HG03103 (cell line): Measurements from ENCODE around the gene TMEM101.
"Not testable (repeated sequence)": the region's sequence is repeated elsewhere in the genome, so short reads cannot be mapped to it uniquely, and the experiment has no call there.

Source experiments
- ATAC-seq: cut with Tn5 transposase; IDR thresholded peaks from one replicate; pipeline ENCODE4 v1.9.1; 2021; ENCODE audit warnings: low read depth; ENCODE audit not compliant: unreplicated experiment

The TMEM101 gene

GRCh38 chr17:44024853-44025252 lies 10.1 kb upstream of the TMEM101 start:
- no peak for ATAC-seq

- ATAC-seq, result no peak
Observed at GRCh38 chr17:44024271-44024663, 9.5 kb upstream of the TMEM101 start.

- no peak for ATAC-seq
Observed at GRCh38 chr17:44023545-44024270, 8.9 kb upstream of the TMEM101 start.

GRCh38 chr17:44022246-44022645 lies 7.5 kb upstream of the TMEM101 start:
- no peak for ATAC-seq

- ATAC-seq, result not testable (repeated sequence)
Observed at GRCh38 chr17:44021227-44021626, 6.5 kb upstream of the TMEM101 start.

GRCh38 chr17:44014133-44014436 lies 678 bp downstream of the TMEM101 start:
- ATAC-seq, result no peak

- no peak for ATAC-seq
Observed at GRCh38 chr17:44012874-44013273, 1.9 kb downstream of the TMEM101 start.

GRCh38 chr17:44012391-44012790 lies 2.4 kb downstream of the TMEM101 start:
- ATAC-seq, result no peak

- no peak for ATAC-seq
Observed at GRCh38 chr17:44011876-44012275, 2.9 kb downstream of the TMEM101 start.

- no peak for ATAC-seq
Observed at GRCh38 chr17:44010966-44011647, 3.7 kb downstream of the TMEM101 start.

GRCh38 chr17:44008205-44008909 lies 6.4 kb downstream of the TMEM101 start:
- ATAC-seq, result no peak

- ATAC-seq, result no peak
Observed at GRCh38 chr17:44007346-44008204, 7.2 kb downstream of the TMEM101 start.

- no peak for ATAC-seq
Observed at GRCh38 chr17:44006598-44007345, 8.0 kb downstream of the TMEM101 start.

- no peak for ATAC-seq
Observed at GRCh38 chr17:44006272-44006597, 8.5 kb downstream of the TMEM101 start.

- no peak for ATAC-seq
Observed at GRCh38 chr17:44005527-44006271, 9.1 kb downstream of the TMEM101 start.

GRCh38 chr17:44004761-44005526 lies 9.8 kb downstream of the TMEM101 start:
- ATAC-seq, result no peak

GRCh38 chr17:44004077-44004760 lies 10.5 kb downstream of the TMEM101 start, which contains the start of gene NAGS:
Gene NAGS, plus strand, starts transcription at chr17:44004622. Its CDS starts 42 bp downstream, at chr17:44004664.
- no peak for ATAC-seq

- ATAC-seq, result no peak
Observed at GRCh38 chr17:44002141-44002848, 12.5 kb downstream of the TMEM101 start.
